ENCODE measurements around the gene TMF1.

Gene TMF1

GRCh38 chr3:69085833-69086722 is 33.9 kb upstream of the TMF1 start:
- ATAC-seq, result peak; percentile 50
- TF ChIP-seq CSDC2 (CRISPR knock-in tag; IDR thresholded peaks at IDR 0.05), result no peak
- no peak for TF ChIP-seq ZNF565 (CRISPR knock-in tag; conservative IDR thresholded peaks at IDR 0.05; ENCODE audit: low read depth)
- no peak for TF ChIP-seq TCF4 (CRISPR knock-in tag; IDR thresholded peaks at IDR 0.05; ENCODE audit: borderline replicate concordance)
- no peak for TF ChIP-seq TOX (CRISPR knock-in tag; IDR thresholded peaks at IDR 0.05; ENCODE audit: borderline replicate concordance)
- no peak for TF ChIP-seq ESRRG (CRISPR knock-in tag; IDR thresholded peaks at IDR 0.05)
- TF ChIP-seq RARB (CRISPR knock-in tag; IDR thresholded peaks at IDR 0.05), result no peak
- no peak for TF ChIP-seq POU6F1 (CRISPR knock-in tag; IDR thresholded peaks at IDR 0.05; ENCODE audit: borderline replicate concordance, low read depth)
- no peak for TF ChIP-seq ZFP3 (CRISPR knock-in tag; IDR thresholded peaks at IDR 0.05)
- no peak for TF ChIP-seq TSHZ2 (CRISPR knock-in tag; IDR thresholded peaks at IDR 0.05)
- TF ChIP-seq ZFP30 (CRISPR knock-in tag; IDR thresholded peaks at IDR 0.05), result no peak
- no peak for TF ChIP-seq ZNF70 (CRISPR knock-in tag; IDR thresholded peaks at IDR 0.05)
- TF ChIP-seq ZNF8 (CRISPR knock-in tag; IDR thresholded peaks at IDR 0.05), result no peak
- no peak for TF ChIP-seq PPARA (CRISPR knock-in tag; IDR thresholded peaks at IDR 0.05; ENCODE audit: borderline replicate concordance)
- TF ChIP-seq ARNTL (CRISPR knock-in tag; IDR thresholded peaks at IDR 0.05; ENCODE audit: borderline replicate concordance, low read depth), result no peak
- no peak for TF ChIP-seq CSRNP3 (CRISPR knock-in tag; IDR thresholded peaks at IDR 0.05)
- no peak for TF ChIP-seq GLIS3 (CRISPR knock-in tag; IDR thresholded peaks at IDR 0.05)
- no peak for TF ChIP-seq ISL1 (CRISPR knock-in tag; IDR thresholded peaks at IDR 0.05)
- TF ChIP-seq CREB5 (CRISPR knock-in tag; IDR thresholded peaks at IDR 0.05; ENCODE audit: low read depth), result no peak

- ATAC-seq, result peak; percentile 50
- TF ChIP-seq ZNF8 (CRISPR knock-in tag; IDR thresholded peaks at IDR 0.05), result no peak
- no peak for TF ChIP-seq GLIS3 (CRISPR knock-in tag; IDR thresholded peaks at IDR 0.05)
- TF ChIP-seq CREB5 (CRISPR knock-in tag; IDR thresholded peaks at IDR 0.05; ENCODE audit: low read depth), result no peak
- no peak for TF ChIP-seq ISL1 (CRISPR knock-in tag; IDR thresholded peaks at IDR 0.05)
- TF ChIP-seq ZNF70 (CRISPR knock-in tag; IDR thresholded peaks at IDR 0.05), result no peak
- no peak for TF ChIP-seq ZC3H10 (CRISPR knock-in tag; IDR thresholded peaks at IDR 0.05)
- no peak for TF ChIP-seq RARB (CRISPR knock-in tag; IDR thresholded peaks at IDR 0.05)
- no peak for TF ChIP-seq PATZ1 (CRISPR knock-in tag; IDR thresholded peaks at IDR 0.05; ENCODE audit: borderline replicate concordance)
- TF ChIP-seq ZFP3 (CRISPR knock-in tag; IDR thresholded peaks at IDR 0.05), result no peak
- no peak for TF ChIP-seq SNAI2 (CRISPR knock-in tag; IDR thresholded peaks at IDR 0.05)
- TF ChIP-seq PPARA (CRISPR knock-in tag; IDR thresholded peaks at IDR 0.05; ENCODE audit: borderline replicate concordance), result no peak
- no peak for TF ChIP-seq POU6F1 (CRISPR knock-in tag; IDR thresholded peaks at IDR 0.05; ENCODE audit: borderline replicate concordance, low read depth)
- no peak for TF ChIP-seq ZNF565 (CRISPR knock-in tag; conservative IDR thresholded peaks at IDR 0.05; ENCODE audit: low read depth)
- TF ChIP-seq TCF4 (CRISPR knock-in tag; IDR thresholded peaks at IDR 0.05; ENCODE audit: borderline replicate concordance), result no peak
- TF ChIP-seq ESRRG (CRISPR knock-in tag; IDR thresholded peaks at IDR 0.05), result no peak
- TF ChIP-seq OSR1 (CRISPR knock-in tag; IDR thresholded peaks at IDR 0.05), result no peak
- TF ChIP-seq TOX (CRISPR knock-in tag; IDR thresholded peaks at IDR 0.05; ENCODE audit: borderline replicate concordance), result no peak
- TF ChIP-seq ARNTL (CRISPR knock-in tag; IDR thresholded peaks at IDR 0.05; ENCODE audit: borderline replicate concordance, low read depth), result no peak
These were observed 33.2 kb upstream of the TMF1 start for GRCh38 chr3:69085168-69085832.

Measured in SK-N-SH treated with all-trans-retinoic acid at 6 μM for 48 hours (cell line).